HEK293 (cell line): ENCODE measurements around the gene NAGPA.

Experiments used
- CTCF ChIA-PET: fragments of 350-600 bp; formaldehyde crosslinking; extraction: SDS; loops from one replicate; lab custom pipeline; 2021; ENCODE audit warnings: antibody characterized with exemption; lab: Yijun Ruan, JAX
- POLR2A ChIA-PET: fragments of 300-600 bp; formaldehyde crosslinking; extraction: SDS; loops from one replicate; lab custom pipeline; 2020; ENCODE audit warnings: antibody characterized with exemption, inconsistent platforms; lab: Yijun Ruan, JAX
- H3K27ac ChIP-seq: fragments of 200-500 bp; sonication (Bioruptor generic); 2 replicates; pipeline ENCODE4 v1.5.1; 2014; ENCODE audit warnings: low read depth, low read length, control low read depth, inconsistent platforms; ENCODE audit errors: extremely low read depth
- H3K36me3 ChIP-seq, 2 experiments: fragments of 200-500 bp in 1 of 2; sonication (Bioruptor generic) in 1 of 2; 1 replicate in 1 of 2; 2 replicates in 1 of 2; pipeline ENCODE4 v1.5.1; 2014 to 2017; ENCODE audit warnings: inconsistent platforms in 2 of 2, low read length in 2 of 2; ENCODE audit not compliant: control insufficient read depth in 2 of 2, insufficient read depth in 1 of 2
- H3K4me1 ChIP-seq: fragments of 200-500 bp; sonication (Bioruptor generic); 2 replicates; pipeline ENCODE4 v1.5.1; 2014; ENCODE audit warnings: mild to moderate bottlenecking, low read length, inconsistent platforms; ENCODE audit not compliant: control insufficient read depth, insufficient read depth
- H3K4me3 ChIP-seq: 2 replicates; pipeline ENCODE4 v1.5.1; 2011; ENCODE audit warnings: low read depth, mild to moderate bottlenecking, control low read depth, low read length, moderate library complexity
- H3K9me3 ChIP-seq: fragments of 200-500 bp; sonication (Bioruptor generic); 2 replicates; pipeline ENCODE4 v1.5.1; 2014; ENCODE audit warnings: low read depth, low read length, inconsistent platforms; ENCODE audit not compliant: control insufficient read depth, insufficient read depth
- FEZF1 ChIP-seq: fragments of 450-650 bp; formaldehyde crosslinking; IDR thresholded peaks from 2 replicates; pipeline ENCODE4 v1.5.1; 2016; ENCODE audit warnings: missing biosample characterization, missing genetic modification characterization
- GLI4 ChIP-seq: fragments of 450-650 bp; formaldehyde crosslinking; IDR thresholded peaks from 2 replicates; pipeline ENCODE4 v1.5.1; 2016; ENCODE audit warnings: missing biosample characterization, missing genetic modification characterization
- OSR2 ChIP-seq: fragments of 450-650 bp; formaldehyde crosslinking; IDR thresholded peaks from 2 replicates; pipeline ENCODE4 v1.5.1; 2016; ENCODE audit warnings: missing biosample characterization, missing genetic modification characterization
- PRDM1 ChIP-seq: fragments of 450-650 bp; formaldehyde crosslinking; IDR thresholded peaks from 2 replicates; pipeline ENCODE4; 2016; ENCODE audit warnings: missing biosample characterization, missing genetic modification characterization
- SP3 ChIP-seq: fragments of 450-650 bp; formaldehyde crosslinking; IDR thresholded peaks from 2 replicates; pipeline ENCODE4 v1.5.1; 2016; ENCODE audit warnings: missing biosample characterization, missing genetic modification characterization
- ZBTB17 ChIP-seq: fragments of 450-650 bp; formaldehyde crosslinking; IDR thresholded peaks from 2 replicates; pipeline ENCODE4 v1.5.1; 2016; ENCODE audit warnings: missing biosample characterization, missing genetic modification characterization
- ZFP3 ChIP-seq: fragments of 450-650 bp; formaldehyde crosslinking; IDR thresholded peaks from 2 replicates; pipeline ENCODE4 v1.5.1; 2016; ENCODE audit warnings: low read depth, missing biosample characterization, missing genetic modification characterization
- ZNF114 ChIP-seq: fragments of 450-650 bp; formaldehyde crosslinking; IDR thresholded peaks from 2 replicates; pipeline ENCODE4 v1.5.0; 2017; ENCODE audit warnings: missing biosample characterization, missing genetic modification characterization
- ZNF140 ChIP-seq: fragments of 450-650 bp; formaldehyde crosslinking; IDR thresholded peaks from 2 replicates; pipeline ENCODE4 v1.5.1; 2016; ENCODE audit warnings: missing biosample characterization, missing genetic modification characterization
- ZNF174 ChIP-seq: fragments of 450-650 bp; formaldehyde crosslinking; IDR thresholded peaks from 2 replicates; pipeline ENCODE4 v1.5.0; 2017; ENCODE audit warnings: missing biosample characterization, mild to moderate bottlenecking, missing genetic modification characterization
- ZNF239 ChIP-seq: fragments of 450-650 bp; formaldehyde crosslinking; IDR thresholded peaks from 2 replicates; pipeline ENCODE4 v1.5.1; 2016; ENCODE audit warnings: missing biosample characterization, missing genetic modification characterization
- ZNF354C ChIP-seq: fragments of 450-650 bp; formaldehyde crosslinking; IDR thresholded peaks from 2 replicates; pipeline ENCODE4 v1.5.1; 2016; ENCODE audit warnings: missing biosample characterization, missing genetic modification characterization, low read depth, borderline replicate concordance
- ZNF394 ChIP-seq: fragments of 450-650 bp; formaldehyde crosslinking; IDR thresholded peaks from 2 replicates; pipeline ENCODE4 v1.5.1; 2016; ENCODE audit warnings: missing biosample characterization, missing genetic modification characterization, mild to moderate bottlenecking, moderate library complexity, borderline replicate concordance
- ZNF600 ChIP-seq: fragments of 450-650 bp; formaldehyde crosslinking; IDR thresholded peaks from 2 replicates; pipeline ENCODE4 v1.5.1; 2016; ENCODE audit warnings: missing biosample characterization, missing genetic modification characterization
- ZNF660 ChIP-seq: fragments of 450-650 bp; IDR thresholded peaks from 2 replicates; pipeline ENCODE4 v1.5.1; 2018; ENCODE audit warnings: missing biosample characterization, mild to moderate bottlenecking, missing genetic modification characterization
- ZNF707 ChIP-seq: fragments of 450-650 bp; formaldehyde crosslinking; IDR thresholded peaks from 2 replicates; pipeline ENCODE4 v1.5.1; 2016; ENCODE audit warnings: missing biosample characterization, missing genetic modification characterization
- ZNF777 ChIP-seq: fragments of 450-650 bp; formaldehyde crosslinking; IDR thresholded peaks from 2 replicates; pipeline ENCODE4 v1.5.1; 2017; ENCODE audit warnings: missing biosample characterization, missing genetic modification characterization, borderline replicate concordance
- TF ChIP-seq, protein P1 (sequence below): fragments of 450-650 bp; formaldehyde crosslinking; IDR thresholded peaks from 2 replicates; pipeline ENCODE4 v1.5.1; 2016; ENCODE audit warnings: missing biosample characterization, missing genetic modification characterization
- TF ChIP-seq, protein P2 (sequence below): fragments of 450-650 bp; formaldehyde crosslinking; IDR thresholded peaks from 2 replicates; pipeline ENCODE4 v1.5.1; 2017; ENCODE audit warnings: missing biosample characterization, mild to moderate bottlenecking, missing genetic modification characterization, moderate library complexity
- TF ChIP-seq, protein P3 (sequence below): fragments of 450-650 bp; formaldehyde crosslinking; IDR thresholded peaks from 2 replicates; pipeline ENCODE4 v1.5.1; 2016; ENCODE audit warnings: missing biosample characterization, missing genetic modification characterization
- TF ChIP-seq, protein P4 (sequence below): fragments of 450-650 bp; formaldehyde crosslinking; IDR thresholded peaks from 2 replicates; pipeline ENCODE4 v1.5.1; 2016; ENCODE audit warnings: missing biosample characterization, missing genetic modification characterization
- TF ChIP-seq, protein P5 (sequence below): fragments of 450-650 bp; formaldehyde crosslinking; IDR thresholded peaks from 2 replicates; pipeline ENCODE4 v1.5.1; 2016; ENCODE audit warnings: missing biosample characterization, missing genetic modification characterization, low read depth

Gene NAGPA

DNA sequence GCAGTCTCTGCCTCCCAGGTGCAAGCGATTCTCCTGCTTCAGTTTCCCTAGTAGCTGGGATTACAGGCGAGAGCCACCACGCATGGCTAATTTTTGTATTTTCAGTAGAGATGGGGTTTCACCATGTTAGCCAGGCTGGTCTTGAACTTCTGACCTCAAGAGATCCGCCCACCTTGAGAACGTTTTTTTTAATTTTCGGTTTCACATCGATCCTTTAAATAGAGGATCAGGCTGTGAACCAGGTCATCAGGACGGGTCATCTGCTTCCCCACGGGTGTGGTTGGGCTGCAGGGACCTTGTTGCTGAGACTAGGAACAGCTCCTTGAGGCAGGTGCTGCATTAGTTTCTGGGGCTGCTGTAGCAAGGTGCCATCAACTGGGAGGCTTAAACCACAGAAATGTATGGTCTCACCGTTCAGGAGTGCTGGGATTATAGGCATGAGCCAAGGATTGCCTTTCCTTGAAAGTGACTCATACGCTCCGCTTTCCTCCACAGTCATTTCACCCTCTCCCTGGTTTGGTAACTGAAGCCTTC lies 7.9 kb upstream of the NAGPA start:
- CTCF ChIA-PET: interaction anchor here (1.3 kb wide), 1 partner anchor 97 kb away, joined by 4 read pairs; no protein-coding TSS in a partner anchor
- no peak overlapping the region for H3K27ac ChIP-seq
- POLR2A ChIA-PET: no interaction called here

DNA sequence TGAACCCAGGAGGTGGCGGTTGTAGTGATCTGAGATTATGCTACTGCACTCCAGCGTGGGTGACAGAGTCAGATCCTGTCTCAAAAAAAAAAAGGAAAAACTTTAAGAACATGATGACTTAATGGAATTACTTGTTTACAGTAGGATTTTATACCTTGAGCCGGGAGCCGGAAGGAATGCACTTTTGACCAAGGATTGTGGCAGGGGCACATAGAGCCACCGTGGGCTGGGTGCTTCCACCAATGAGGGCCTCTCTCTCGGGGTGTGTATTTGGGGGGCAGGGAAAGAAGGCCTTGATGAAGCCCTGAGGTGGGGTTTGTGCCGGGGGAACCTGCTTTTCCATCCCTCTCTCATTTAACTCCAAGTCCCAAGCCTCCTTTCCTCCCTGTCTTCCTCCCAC lies 6.7 kb upstream of the NAGPA start:
- CTCF ChIA-PET: interaction anchor here (0.9 kb wide), 1 partner anchor 25 kb away, joined by 3 read pairs; no protein-coding TSS in a partner anchor
- no peaks in the 10 kb centered on the region for H3K36me3 ChIP-seq
- no peaks in the 10 kb centered on the region for H3K9me3 ChIP-seq
- no peak overlapping the region for H3K4me3 ChIP-seq
- POLR2A ChIA-PET: no interaction called here
- TF ChIP-seq OSR2 (tag by site-specific recombination) (0 out of 2 replicates have a peak, but pooled peaks have one; percentile 3), ZFP3 (no peak)
- TF ChIP-seq, all 188 proteins: peak for 1
- Histone ChIP-seq H3K27ac (no peak overlapping the region), H3K4me1 (no peaks in the 10 kb centered on the region; the same call in 1 of the 2 replicates)

More for the DNA sequence above, 7.9 kb upstream of the NAGPA start:
- Histone ChIP-seq H3K9me3 (no peaks in the 10 kb centered on the region), H3K4me1 (no peaks in the 10 kb centered on the region; the same call in 1 of the 2 replicates), H3K36me3 (no peaks in the 10 kb centered on the region), H3K4me3 (no peak overlapping the region)
- TF ChIP-seq, protein P1, sequence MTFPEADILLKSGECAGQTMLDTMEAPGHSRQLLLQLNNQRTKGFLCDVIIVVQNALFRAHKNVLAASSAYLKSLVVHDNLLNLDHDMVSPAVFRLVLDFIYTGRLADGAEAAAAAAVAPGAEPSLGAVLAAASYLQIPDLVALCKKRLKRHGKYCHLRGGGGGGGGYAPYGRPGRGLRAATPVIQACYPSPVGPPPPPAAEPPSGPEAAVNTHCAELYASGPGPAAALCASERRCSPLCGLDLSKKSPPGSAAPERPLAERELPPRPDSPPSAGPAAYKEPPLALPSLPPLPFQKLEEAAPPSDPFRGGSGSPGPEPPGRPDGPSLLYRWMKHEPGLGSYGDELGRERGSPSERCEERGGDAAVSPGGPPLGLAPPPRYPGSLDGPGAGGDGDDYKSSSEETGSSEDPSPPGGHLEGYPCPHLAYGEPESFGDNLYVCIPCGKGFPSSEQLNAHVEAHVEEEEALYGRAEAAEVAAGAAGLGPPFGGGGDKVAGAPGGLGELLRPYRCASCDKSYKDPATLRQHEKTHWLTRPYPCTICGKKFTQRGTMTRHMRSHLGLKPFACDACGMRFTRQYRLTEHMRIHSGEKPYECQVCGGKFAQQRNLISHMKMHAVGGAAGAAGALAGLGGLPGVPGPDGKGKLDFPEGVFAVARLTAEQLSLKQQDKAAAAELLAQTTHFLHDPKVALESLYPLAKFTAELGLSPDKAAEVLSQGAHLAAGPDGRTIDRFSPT (tag by site-specific recombination): 0 out of 2 replicates have a peak, but pooled peaks have one; percentile 27
- TF ChIP-seq FEZF1 (no peak), ZNF707 (tag by site-specific recombination) (no peak), PRDM1 (tag by site-specific recombination) (peak; percentile 64; the same call in 1 of the 2 replicates), ZNF600 (tag by site-specific recombination) (0 out of 2 replicates have a peak, but pooled peaks have one; percentile 34), ZNF660 (tag by site-specific recombination) (0 out of 2 replicates have a peak, but pooled peaks have one; percentile 33), ZBTB17 (tag by site-specific recombination) (peak; percentile 24; the same call in 1 of the 2 replicates)
- TF ChIP-seq, protein P2, sequence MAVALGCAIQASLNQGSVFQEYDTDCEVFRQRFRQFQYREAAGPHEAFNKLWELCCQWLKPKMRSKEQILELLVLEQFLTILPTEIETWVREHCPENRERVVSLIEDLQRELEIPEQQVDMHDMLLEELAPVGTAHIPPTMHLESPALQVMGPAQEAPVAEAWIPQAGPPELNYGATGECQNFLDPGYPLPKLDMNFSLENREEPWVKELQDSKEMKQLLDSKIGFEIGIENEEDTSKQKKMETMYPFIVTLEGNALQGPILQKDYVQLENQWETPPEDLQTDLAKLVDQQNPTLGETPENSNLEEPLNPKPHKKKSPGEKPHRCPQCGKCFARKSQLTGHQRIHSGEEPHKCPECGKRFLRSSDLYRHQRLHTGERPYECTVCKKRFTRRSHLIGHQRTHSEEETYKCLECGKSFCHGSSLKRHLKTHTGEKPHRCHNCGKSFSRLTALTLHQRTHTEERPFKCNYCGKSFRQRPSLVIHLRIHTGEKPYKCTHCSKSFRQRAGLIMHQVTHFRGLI (tag by site-specific recombination): no peak

DNA sequence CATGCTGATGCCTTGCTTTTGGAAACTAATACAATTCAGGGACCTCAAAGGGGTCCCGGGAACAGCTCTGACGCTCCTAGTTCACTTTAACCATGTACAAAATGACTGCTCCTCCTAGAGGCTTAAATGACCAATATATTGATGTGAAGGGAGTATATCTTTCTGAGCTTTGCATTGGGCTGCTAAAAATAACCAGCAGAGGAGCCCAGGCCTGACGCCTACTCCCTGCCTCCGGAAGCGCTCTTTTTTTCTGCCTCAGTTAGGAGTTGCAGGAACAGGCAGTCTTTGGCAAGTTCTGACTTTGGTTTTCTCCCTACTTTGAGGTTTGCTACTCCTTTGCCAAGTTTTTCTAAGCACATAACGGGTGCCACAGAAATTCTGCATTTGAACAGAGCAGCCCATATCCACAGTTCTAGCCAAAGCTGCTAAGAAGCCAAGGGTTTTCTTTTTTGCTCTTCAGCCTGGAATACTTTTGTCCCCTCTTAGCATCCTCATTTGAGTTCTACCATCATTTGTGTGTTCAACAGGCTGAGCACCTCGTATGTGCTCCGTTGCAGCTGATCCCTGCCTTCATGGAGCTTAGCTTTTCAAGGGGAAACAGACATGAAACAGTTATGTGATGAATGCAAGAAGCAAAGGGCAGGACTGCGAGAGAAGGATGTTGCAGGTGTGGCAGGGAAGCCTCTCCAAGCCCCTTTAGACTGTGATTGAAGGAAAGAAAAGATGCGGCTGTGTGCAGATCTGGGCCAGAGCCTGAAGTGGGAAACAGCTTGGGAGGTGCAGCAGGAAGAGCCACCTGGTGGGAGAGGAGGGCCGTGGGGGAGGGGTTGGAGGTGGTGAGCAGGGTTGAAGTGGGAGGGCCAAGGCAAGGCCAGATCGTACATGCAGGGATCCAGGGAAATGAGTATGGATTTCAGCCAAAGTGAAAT lies 2.8 kb upstream of the NAGPA start:
- CTCF ChIA-PET: interaction anchor here (0.5 to 1.3 kb wide), 5 partner anchors 14 to 459 kb away, joined by 3 to 5 read pairs (median 4); no protein-coding TSS in a partner anchor
- H3K9me3 ChIP-seq: no peaks in the 10 kb centered on the region
- POLR2A ChIA-PET: interaction anchor here (0.6 kb wide), 2 partner anchors 25 to 211 kb away, joined by 4 to 5 read pairs; no protein-coding TSS in a partner anchor
- H3K4me1 ChIP-seq: no peaks in the 10 kb centered on the region; the same call in 1 of the 2 replicates
- no peak overlapping the region for H3K27ac ChIP-seq
- H3K36me3 ChIP-seq: no peaks in the 10 kb centered on the region
- no peak overlapping the region for H3K4me3 ChIP-seq
- TF ChIP-seq ZNF354C (tag by site-specific recombination) (no peak), ZNF777 (no peak), GLI4 (tag by site-specific recombination) (no peak), ZNF174 (tag by site-specific recombination) (no peak), ZNF239 (tag by site-specific recombination) (no peak), ZNF394 (tag by site-specific recombination) (no peak), ZNF140 (tag by site-specific recombination) (no peak), ZNF114 (tag by site-specific recombination) (no peak), SP3 (tag by site-specific recombination) (0 out of 2 replicates have a peak, but pooled peaks have one; percentile 23)
- TF ChIP-seq, protein P3, sequence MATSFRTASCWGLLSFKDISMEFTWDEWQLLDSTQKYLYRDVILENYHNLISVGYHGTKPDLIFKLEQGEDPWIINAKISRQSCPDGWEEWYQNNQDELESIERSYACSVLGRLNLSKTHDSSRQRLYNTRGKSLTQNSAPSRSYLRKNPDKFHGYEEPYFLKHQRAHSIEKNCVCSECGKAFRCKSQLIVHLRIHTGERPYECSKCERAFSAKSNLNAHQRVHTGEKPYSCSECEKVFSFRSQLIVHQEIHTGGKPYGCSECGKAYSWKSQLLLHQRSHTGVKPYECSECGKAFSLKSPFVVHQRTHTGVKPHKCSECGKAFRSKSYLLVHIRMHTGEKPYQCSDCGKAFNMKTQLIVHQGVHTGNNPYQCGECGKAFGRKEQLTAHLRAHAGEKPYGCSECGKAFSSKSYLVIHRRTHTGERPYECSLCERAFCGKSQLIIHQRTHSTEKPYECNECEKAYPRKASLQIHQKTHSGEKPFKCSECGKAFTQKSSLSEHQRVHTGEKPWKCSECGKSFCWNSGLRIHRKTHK (tag by site-specific recombination): no peak
- TF ChIP-seq, protein P4, sequence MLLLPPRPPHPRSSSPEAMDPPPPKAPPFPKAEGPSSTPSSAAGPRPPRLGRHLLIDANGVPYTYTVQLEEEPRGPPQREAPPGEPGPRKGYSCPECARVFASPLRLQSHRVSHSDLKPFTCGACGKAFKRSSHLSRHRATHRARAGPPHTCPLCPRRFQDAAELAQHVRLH (tag by site-specific recombination): no peak
- TF ChIP-seq, protein P5, sequence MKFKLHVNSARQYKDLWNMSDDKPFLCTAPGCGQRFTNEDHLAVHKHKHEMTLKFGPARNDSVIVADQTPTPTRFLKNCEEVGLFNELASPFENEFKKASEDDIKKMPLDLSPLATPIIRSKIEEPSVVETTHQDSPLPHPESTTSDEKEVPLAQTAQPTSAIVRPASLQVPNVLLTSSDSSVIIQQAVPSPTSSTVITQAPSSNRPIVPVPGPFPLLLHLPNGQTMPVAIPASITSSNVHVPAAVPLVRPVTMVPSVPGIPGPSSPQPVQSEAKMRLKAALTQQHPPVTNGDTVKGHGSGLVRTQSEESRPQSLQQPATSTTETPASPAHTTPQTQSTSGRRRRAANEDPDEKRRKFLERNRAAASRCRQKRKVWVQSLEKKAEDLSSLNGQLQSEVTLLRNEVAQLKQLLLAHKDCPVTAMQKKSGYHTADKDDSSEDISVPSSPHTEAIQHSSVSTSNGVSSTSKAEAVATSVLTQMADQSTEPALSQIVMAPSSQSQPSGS (tag by site-specific recombination): no peak
